ENCODE measurements around the gene TSC22D1. TPM values are rescaled to one million over a fixed set of nuclear protein-coding genes. Genes with fewer than 3 reads are reported as not detected.
"Not testable (repeated sequence)": the region's sequence is repeated elsewhere in the genome, so short reads cannot be mapped to it uniquely, and the experiment has no call there.

Gene TSC22D1
- total RNA-seq, 1 donor from 2014 or later, result 85.3 TPM

DNA sequence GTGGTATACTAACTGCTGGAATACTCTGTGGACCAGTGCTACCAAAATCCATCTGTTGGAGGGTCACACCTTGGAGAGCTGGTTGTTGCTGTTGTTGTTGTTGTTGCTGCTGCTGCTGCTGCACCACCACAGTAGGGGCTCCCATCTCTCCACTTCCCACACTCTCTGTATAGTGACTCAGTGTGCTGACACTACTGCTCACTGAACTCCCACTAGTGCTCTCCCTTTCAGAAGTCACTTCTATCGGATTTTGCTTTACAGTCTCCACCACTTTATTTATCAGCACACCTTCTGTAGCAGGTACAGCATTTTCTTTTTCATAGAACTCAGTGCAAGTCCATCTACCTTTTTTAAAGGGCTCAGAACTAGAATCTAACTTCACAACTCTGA, 1.7 kb downstream of the TSC22D1 start:
- DNase-seq (ENCODE audit: low spot score), result no peak
- intact Hi-C loops (cut with DNase I), result no loop called here

DNA sequence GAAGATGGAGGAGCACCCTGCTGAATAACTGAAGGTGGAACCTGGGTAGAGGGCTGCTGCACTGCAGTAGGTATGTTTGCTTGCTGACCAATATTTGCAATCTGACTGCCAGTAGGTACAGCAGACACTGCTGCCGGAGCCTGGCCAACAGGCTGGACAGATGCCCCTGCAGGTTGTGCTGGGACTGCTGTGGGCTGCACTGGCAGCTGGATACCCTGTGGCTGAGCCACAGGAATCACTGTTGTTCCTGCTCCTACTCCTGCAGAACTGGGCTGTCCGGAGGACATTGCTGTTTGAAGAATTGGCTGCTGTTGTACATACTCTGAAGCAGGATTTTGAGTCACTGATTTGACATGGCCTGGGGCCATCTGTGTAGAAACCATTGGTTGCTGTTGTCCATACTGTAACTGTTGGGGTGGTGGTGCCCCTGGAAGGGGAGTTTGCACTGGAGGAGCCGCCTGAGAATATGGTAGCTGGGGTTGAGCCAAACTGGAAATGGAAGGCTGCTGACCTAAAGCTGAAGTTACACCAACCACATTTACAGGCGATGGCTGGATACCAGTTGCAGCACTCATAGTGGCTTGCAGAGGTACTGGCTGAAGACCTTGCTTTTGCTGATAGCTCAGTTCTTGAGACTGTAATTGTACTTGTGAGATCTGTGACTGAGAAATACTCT, 2.2 kb downstream of the TSC22D1 start:
- intact Hi-C loops (cut with DNase I), result no loop called here

DNA sequence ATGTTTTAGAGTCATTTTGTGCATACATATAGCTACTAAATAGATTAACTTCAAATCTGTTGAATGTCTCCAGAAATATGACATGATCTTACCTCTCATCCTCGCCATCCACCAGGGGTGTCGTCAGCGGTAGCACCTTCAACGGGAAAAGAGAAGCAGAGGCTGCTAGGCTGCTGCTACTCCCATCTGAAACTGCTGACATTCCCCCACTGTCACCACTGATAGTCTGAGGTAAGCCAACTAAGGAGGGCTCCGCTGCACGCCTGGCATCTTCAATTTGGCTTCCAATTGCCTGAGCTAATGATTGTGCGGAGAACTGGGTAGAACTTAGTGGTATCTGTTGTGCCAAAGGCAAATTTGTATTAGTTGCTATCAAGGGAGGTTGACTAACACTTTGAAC, 3.1 kb downstream of the TSC22D1 start:
- intact Hi-C loops (cut with DNase I), result no loop called here

More for the DNA sequence above, 2.2 kb downstream of the TSC22D1 start:
- no peak for DNase-seq (ENCODE audit: low spot score)

DNA sequence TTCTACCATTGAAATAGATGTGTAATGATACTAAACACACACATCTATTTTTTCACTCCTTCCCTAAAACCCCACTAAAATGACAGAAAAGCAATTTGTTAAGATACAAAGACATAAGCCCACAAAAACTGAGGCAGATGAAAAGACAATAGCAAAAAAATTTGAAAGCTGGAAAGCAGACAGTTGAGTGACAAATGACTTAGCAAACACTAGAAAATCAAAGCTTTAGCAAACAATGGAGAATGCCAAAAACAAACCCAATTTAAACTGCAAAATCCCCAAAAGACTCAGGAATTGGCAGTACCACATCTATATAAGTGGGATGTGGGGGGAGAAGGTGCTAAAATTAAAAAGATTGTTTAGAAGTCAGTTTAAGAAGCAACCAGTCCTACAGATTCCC, 9.5 kb downstream of the TSC22D1 start:
- DNase-seq (ENCODE audit: low spot score), result no peak
- intact Hi-C loops (cut with DNase I), result no loop called here

More for the DNA sequence above, 3.1 kb downstream of the TSC22D1 start:
- no peak for DNase-seq (ENCODE audit: low spot score)

DNA sequence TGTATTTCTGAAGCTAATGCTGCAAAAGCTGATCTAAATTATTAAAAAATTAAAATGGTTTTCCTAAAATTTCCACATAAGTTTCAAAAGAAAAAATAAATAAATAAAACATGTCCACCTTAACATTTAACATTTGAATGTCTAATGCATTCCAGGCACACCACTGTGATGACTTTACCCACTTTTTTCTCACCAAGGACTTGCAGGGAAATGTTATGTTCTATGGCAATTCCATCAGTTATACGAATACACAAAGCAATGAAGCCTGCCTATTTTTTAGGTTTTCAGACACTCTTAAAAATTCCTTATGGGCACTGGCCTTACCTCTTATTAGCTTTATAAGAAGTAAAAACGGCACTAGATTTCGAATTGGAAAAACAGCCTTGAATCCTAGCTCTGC, 10.2 kb downstream of the TSC22D1 start:
- intact Hi-C loops (cut with DNase I), result no loop called here
- DNase-seq (ENCODE audit: low spot score), result no peak

DNA sequence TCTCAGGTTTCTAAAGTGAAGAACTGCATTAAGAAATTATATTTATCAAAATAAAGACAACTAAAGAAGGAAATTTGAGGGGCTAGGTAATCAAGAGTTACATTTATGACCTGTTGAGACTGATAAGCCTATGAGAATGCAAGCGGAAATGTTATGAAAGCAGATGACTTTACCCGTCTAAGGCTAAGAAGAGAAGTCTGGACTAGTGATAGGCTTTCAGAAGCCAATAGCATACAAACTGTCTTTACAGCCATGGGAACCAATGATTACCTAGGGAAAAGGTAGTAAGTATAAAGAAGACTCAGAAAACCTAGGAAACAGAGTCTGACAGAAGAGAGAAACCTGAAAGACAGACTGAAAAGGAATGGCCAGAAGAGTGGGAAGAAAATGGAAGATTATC, 11.2 kb downstream of the TSC22D1 start:
- DNase-seq (ENCODE audit: low spot score), result no peak
- intact Hi-C loops (cut with DNase I), result no loop called here

DNA sequence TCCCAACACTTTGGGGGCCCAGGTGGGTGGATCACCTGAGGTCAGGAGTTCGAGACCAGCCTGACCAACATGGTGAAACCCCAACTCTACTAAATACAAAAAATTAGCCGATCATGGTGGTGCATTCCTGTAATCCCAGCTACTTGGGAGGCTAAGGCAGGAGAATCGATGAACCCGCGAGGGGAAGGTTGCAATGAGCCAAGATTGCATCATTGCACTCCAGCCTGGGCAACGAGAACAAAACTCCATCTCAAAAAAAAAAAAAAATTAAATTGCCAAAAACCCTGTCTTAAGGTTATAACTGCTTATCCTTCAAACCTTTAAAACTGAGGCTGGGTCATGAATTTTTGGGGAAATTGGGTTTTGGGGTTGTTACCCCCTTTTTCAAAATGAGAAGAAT, 13.3 kb downstream of the TSC22D1 start:
- intact Hi-C loops (cut with DNase I); DNase-seq (ENCODE audit: low spot score): not testable (repeated sequence)

DNA sequence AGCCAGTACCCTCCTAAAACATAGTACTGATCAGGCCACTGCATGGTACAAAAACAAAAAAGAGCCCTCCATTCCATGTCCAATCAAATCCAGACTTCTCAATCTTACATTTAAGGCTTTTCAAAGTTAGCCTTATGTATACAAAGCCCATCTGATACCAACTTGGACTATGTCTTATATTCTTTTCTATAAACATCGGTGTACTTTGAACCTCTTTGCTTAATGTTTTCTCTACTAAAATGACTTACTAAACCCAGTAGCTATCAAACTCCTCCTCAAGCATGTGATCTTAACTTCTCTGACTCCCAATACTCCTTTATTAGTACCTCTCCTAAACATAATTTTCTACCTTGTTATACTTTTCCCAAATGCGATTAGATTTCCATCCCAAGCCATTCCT, 14.8 kb downstream of the TSC22D1 start:
- DNase-seq (ENCODE audit: low spot score), result no peak
- intact Hi-C loops (cut with DNase I), result no loop called here

DNA sequence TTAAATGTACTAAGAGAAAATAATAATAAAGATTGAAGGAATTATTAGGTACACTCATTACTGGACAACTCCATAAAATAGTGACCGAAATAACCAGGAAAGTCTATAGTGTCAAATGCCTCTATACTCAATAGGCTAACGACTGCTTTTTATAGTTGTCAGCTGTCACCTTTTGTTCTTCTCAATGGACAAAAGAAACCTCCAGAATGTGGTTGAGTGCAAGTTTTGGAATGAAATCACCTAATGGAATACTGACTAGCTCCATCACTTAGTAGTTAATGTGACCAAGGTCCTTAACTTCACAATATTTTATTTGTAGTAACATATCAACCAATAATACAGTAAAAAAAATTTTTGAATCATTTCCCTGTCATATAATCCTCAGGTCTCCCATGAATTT, 18.1 kb downstream of the TSC22D1 start:
- DNase-seq (ENCODE audit: low spot score), result no peak
- intact Hi-C loops (cut with DNase I), result no loop called here

DNA sequence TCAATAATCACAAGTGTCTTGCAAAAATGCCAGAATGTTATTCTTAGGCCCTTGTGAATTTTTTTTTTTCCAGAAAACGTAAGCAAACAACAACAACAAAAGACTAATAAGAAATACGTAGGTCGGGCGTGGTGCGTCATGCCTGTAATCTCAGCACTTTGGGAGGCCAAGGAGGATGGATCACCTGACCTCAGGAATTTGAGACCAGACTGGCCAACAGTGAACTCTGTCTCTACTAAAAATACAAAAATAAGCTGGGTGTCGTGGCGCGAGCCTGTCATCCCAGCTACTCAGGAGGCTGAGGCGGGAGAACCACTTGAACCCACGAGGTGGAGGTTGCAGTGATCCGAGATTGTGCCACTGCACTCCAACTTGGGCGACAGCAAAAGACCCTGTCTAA, 20.9 kb downstream of the TSC22D1 start:
- DNase-seq (ENCODE audit: low spot score), result no peak
- intact Hi-C loops (cut with DNase I), result no loop called here

DNA sequence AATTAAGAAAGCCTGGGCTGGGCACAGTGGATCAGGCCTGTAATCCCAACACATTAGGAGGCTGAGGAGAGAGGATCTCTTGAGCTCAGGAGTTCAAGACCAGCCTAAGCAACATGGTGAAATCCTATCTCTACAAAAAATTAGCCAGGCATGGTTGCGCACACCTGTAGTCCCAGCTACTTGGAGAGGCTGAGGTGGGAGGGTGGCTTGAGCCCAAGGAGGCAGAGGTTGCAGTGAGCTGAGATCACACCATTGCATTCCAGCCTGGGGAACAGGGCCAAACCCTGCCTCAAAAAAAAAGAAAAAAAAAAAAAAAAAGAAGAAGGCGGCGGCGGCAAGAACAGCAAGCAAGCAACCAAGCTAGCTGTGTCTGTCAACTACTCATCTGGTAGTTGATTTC, 26.7 kb downstream of the TSC22D1 start:
- intact Hi-C loops (cut with DNase I), result no loop called here
- DNase-seq (ENCODE audit: low spot score), result no peak

DNA sequence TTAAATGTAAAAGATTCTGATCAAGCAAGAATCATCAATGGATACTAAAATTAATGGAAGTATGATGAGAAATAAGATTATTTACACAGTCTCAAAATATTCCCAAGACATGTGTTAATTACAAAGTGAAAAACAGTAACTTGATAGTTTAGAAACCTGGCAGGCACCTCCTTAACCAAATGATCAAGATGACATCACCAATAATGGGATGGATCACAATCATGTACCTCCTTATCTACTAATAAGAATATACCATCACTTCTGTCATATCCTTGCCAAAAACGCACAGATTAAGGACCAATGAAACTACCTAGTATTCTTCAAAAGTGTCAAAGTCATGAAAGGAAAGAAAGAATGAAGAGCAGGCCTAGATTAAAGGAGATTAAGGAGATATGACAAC, 30.0 kb downstream of the TSC22D1 start:
- intact Hi-C loops (cut with DNase I), result no loop called here
- DNase-seq (ENCODE audit: low spot score), result no peak

DNA sequence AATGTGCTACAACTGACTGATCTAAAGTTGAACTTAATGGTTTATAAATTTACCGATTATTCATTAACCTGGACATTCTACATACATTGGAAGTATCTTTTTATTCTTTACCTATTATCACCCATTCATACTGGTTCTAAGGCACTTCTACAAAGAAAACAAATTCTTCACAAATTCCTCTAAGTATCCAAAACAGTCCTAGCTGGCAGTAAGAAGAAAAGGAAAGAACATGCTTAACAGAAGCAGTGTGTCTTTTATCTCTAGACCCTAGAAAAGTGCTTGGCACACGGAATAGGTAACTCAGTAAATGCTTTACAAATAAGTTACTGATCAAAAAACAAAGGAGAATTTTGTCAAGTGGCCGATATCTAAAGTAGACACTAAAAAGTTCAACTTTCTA, 32.8 kb downstream of the TSC22D1 start:
- no peak for DNase-seq (ENCODE audit: low spot score)
- intact Hi-C loops (cut with DNase I), result no loop called here

DNA sequence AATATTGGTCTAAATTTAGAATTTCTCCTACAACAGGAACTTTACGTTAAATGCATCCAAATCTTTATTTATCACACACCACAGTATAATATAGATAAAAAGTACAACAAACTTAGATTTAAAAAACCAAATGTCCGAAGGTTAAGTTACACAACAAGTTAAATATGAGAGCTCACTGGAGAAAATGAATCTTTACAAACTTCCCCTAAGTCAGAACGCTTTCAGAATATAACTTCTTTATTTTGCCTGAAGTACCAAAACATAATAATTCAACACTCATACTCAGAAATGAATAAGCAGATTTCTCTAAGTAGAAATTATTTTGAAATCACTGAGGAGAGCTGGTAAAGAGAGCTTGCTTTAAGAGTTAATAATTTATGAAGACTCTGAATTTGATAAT, 33.8 kb downstream of the TSC22D1 start:
- no peak for DNase-seq (ENCODE audit: low spot score)
- intact Hi-C loops (cut with DNase I), result no loop called here

DNA sequence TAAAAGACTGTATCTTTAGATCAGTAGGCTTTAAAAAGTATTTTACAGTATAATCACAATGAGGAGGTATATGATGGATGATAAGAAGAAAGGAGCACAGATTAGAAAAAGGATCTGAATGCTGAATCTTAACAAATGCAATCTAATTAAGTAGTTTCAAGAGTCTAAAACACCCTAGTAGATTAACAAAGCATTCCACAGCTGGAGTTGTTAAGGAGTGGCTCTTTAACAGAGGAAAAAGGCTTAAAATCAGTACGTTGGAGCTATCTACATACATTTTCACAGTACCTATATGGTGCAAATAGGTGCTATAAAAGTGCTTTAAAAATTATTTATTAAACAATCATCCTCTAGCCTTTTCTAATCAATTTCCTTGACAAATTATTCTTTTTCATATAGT, 34.5 kb downstream of the TSC22D1 start:
- DNase-seq (ENCODE audit: low spot score), result no peak
- intact Hi-C loops (cut with DNase I), result no loop called here

DNA sequence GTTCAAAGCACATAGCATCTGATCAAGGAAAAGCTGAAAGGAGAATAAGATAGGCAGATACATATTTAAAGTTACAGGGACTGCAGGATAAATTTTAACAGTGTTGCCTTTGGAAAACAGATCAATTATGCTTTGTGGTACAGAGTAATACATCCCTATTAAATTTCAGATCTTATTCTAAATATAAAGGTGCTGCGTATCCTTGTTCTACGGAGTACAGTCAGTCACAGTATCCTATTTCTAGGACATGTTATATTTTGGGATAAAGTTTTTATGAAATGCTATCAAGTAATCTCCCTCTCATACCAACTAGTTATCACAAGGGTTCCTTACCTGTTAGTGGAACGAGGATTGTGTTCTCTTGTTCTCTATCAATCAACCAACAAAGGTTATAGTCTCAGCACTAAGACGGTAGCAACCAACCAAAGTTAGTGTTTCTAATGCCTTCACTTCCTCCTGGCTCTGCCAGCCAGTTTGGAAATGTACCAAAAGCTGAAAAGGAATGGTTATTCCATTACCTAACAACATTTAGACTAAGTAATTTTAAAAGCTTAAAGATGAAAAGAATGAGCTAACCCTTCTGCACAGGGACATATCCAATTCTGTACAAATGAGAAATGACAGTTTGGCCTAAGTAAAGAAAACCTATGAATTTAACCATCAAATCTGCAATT, 35.2 kb downstream of the TSC22D1 start:
- DNase-seq (ENCODE audit: low spot score), result no peak
- intact Hi-C loops (cut with DNase I), result no loop called here

DNA sequence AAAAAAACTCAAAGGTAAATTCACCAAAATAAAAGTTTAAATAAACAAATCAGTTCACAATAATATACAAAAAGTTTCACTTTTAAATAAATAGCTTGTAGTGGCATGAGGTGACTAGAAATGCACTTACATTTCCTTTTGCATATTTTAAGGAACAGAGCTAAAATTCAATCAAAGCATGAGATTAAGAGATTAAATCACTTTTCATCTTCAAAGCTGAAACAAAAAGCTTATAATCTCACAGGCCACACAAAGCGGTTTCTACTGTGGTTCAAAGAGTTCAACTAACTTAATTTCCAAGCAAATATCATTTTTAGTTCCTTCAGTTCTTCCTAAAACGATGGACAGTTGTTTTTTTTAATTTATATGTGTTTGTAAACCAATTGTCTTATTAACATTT, 38.9 kb downstream of the TSC22D1 start:
- intact Hi-C loops (cut with DNase I), result no loop called here
- DNase-seq (ENCODE audit: low spot score), result no peak

DNA sequence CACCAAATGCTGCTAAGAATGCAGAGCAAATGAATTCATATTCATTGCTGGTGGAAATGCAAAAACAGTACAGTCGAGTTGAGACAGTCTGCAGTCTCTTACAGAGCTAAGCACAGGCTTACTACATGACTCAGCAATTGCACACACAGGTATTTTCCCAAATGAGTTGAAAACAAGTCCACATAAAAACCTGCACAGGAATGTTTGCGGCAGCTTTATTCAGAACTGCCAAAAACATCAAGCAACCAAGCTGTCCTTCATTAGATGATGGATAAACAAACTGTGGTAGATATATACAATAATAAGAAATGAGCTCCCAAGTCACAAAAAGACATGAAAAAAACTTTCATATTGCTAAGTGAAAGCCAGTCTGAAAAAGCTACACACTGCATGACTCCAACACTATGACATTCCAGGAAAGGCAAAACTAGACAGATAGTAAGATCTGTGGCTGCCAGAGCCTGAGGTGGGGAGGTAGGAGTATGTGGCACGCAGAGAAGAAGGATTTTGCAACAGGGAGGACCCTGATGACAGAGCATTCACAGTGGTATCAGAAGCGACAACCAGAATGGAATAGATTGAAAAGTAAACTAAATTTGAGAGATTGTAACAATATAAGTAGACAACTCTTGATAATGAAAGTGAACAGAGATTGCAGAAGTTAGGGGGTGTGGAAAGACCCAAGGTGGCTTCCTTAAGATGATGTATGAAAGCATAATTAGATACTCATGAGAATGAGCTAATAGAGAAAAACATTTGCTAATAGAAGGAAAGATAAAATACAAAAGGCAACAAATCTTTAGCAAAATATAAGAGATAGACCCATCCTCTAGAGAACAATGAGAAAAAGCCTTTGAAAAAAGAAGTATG, 52.7 kb downstream of the TSC22D1 start:
- no peak for DNase-seq (ENCODE audit: low spot score)
- intact Hi-C loops (cut with DNase I), result no loop called here

DNA sequence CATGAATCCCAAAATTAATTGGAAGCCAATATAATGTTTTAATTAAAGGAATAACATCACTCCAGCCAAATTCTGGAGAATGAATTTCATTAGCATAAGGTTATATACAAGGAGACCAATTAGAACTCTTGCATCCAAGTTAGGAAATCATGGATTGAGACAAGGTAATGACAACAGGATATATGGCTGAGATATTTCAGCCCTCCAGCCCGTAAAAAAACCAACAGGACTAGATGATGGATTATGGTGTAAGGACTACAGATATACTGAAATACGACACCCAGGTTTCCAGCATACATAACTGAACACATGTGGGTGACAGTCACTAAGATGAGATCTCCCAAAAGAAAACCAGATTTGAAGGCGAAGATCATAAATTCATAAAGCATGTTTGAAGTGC, 56.5 kb downstream of the TSC22D1 start:
- DNase-seq (ENCODE audit: low spot score), result no peak
- intact Hi-C loops (cut with DNase I), result no loop called here

DNA sequence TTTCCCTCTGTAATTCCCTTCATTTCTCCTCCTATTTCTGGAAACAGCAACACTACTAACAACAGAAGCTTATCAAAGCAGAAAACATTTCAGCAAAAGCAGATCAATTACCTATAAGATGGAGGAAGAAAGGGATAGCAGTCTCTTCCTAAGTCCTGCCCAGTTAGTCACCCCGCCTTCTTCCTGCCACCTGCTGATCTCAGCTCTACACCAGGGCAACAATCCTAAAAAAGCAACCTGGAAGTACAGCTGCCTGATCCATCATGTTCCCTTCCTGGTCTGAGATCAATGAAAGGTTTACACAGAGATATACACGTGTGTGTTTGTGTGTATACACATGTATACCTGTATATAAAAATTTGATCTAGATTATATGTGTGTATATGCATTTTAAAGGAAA, 59.4 kb downstream of the TSC22D1 start:
- intact Hi-C loops (cut with DNase I), result no loop called here
- DNase-seq (ENCODE audit: low spot score), result no peak

DNA sequence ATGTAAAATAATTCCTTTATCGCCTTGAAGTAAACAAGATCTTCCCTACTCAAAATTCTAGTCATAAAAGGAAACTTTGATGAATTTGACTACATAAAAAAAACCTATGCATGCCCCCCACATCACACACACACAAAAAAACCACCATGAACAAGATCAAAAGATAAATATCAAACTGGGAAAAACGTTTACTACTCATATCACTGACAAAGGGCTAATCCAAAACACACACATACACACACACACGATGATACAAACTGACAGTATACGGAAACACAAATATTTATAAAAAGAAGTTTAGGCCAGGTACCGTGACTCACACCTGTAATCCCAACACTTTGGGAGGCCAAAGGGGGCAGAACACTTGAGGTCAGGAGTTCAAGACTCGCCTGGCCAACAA, 61.9 kb downstream of the TSC22D1 start:
- intact Hi-C loops (cut with DNase I), result no loop called here
- DNase-seq (ENCODE audit: low spot score), result no peak

Measured in cardiac septum (tissue), 1 donor.